Measurements from ENCODE around the gene SLC6A19.
"Not testable (repeated sequence)": the region's sequence is repeated elsewhere in the genome, so short reads cannot be mapped to it uniquely, and the experiment has no call there.

GRCh38 chr5:1229023-1229422 lies 27.6 kb downstream of the SLC6A19 start:
- TF ChIP-seq CTCF (IDR thresholded peaks at IDR 0.05; ENCODE audit: insufficient read depth, low read length, poor library complexity, severe bottlenecking); EZH2phosphoT487 (conservative IDR thresholded peaks at IDR 0.05; ENCODE audit: low read length): not testable (repeated sequence)

Measured in SU-DHL-6 (cell line).